KMS-11 (cell line): ENCODE results near the gene PRDM16.

Experiments used
- H2AFZ ChIP-seq: fragments of 200-600 bp; sonication (generic); 2 replicates; pipeline ENCODE4 v1.6.1; 2016; ENCODE audit warnings: antibody characterized with exemption, mixed run types, low read depth
- H3K27ac ChIP-seq: fragments of 200-600 bp; sonication (generic); 2 replicates; pipeline ENCODE4 v1.6.1; 2016; ENCODE audit warnings: mild to moderate bottlenecking, mixed run types
- H3K27me3 ChIP-seq: fragments of 200-600 bp; sonication (generic); 2 replicates; pipeline ENCODE4 v1.6.1; 2017; ENCODE audit warnings: mild to moderate bottlenecking, low read depth, mixed run types, moderate library complexity; ENCODE audit not compliant: insufficient read depth
- H3K36me3 ChIP-seq: fragments of 200-600 bp; sonication (generic); 2 replicates; pipeline ENCODE4 v1.6.1; 2017; ENCODE audit warnings: mild to moderate bottlenecking, mixed run types; ENCODE audit not compliant: insufficient read depth
- H3K4me1 ChIP-seq: fragments of 200-600 bp; sonication (generic); 2 replicates; pipeline ENCODE4 v1.6.1; 2016; ENCODE audit warnings: mild to moderate bottlenecking, low read depth, mixed run types; ENCODE audit not compliant: poor library complexity, severe bottlenecking
- H3K4me2 ChIP-seq: fragments of 200-600 bp; sonication (generic); 2 replicates; pipeline ENCODE4 v1.7.0; 2016; ENCODE audit warnings: mild to moderate bottlenecking, mixed run types
- H3K4me3 ChIP-seq: fragments of 200-600 bp; sonication (generic); IDR thresholded peaks from 2 replicates; pipeline ENCODE4 v1.6.1; 2017; ENCODE audit warnings: low read depth, low read length, mixed read lengths; ENCODE audit not compliant: insufficient read depth
- H3K79me2 ChIP-seq: fragments of 200-600 bp; sonication (generic); 2 replicates; pipeline ENCODE4 v1.6.1; 2016; ENCODE audit warnings: low read depth, mixed run types; ENCODE audit not compliant: insufficient read depth
- H3K9ac ChIP-seq: fragments of 200-600 bp; sonication (generic); 2 replicates; pipeline ENCODE4 v1.6.1; 2016; ENCODE audit warnings: mild to moderate bottlenecking, mixed run types
- H4K20me1 ChIP-seq: fragments of 200-600 bp; sonication (generic); 2 replicates; pipeline ENCODE4 v1.6.1; 2016; ENCODE audit warnings: mild to moderate bottlenecking, mixed run types; ENCODE audit not compliant: insufficient read depth
- TF ChIP-seq, protein P1 (sequence below): fragments of 200-600 bp; sonication (generic); conservative IDR thresholded peaks from 2 replicates; pipeline ENCODE4 v1.6.1; 2017; ENCODE audit warnings: low read depth, mild to moderate bottlenecking, antibody characterized with exemption, low read length, moderate library complexity, mixed read lengths

The PRDM16 gene

DNA sequence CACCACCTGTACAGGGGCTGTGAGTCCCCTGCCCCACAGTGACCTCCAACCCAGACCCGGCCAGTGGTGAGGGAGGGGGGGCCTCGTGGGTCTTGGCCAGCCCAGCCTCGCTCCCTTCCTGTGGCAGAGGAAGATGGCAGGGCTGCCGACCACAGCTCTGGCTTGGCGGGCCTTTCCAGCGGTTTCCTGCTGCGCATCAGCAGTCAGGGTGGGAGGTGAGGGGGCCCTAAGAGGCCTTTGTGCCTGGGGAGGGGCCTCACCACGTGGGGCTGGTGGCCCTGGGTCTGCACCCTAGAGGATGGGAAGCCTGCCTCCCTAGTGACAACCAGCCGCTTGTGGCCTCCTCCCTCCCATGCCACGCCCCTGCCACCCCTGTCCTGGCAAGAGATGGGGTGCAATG lies 312.9 kb downstream of the PRDM16 start:
- Histone ChIP-seq H3K27ac (no peak overlapping the region), H3K4me3 (no peak overlapping the region), H3K79me2 (no peaks in the 10 kb centered on the region), H3K36me3 (no peaks in the 10 kb centered on the region), H3K4me2 (no peak overlapping the region), H3K4me1 (no peaks in the 10 kb centered on the region), H3K27me3 (peaks cover 32% of the 10 kb centered on the region), H2AFZ (no peak overlapping the region), H4K20me1 (no peaks in the 10 kb centered on the region), H3K9ac (no peak overlapping the region)
- TF ChIP-seq, protein P1, sequence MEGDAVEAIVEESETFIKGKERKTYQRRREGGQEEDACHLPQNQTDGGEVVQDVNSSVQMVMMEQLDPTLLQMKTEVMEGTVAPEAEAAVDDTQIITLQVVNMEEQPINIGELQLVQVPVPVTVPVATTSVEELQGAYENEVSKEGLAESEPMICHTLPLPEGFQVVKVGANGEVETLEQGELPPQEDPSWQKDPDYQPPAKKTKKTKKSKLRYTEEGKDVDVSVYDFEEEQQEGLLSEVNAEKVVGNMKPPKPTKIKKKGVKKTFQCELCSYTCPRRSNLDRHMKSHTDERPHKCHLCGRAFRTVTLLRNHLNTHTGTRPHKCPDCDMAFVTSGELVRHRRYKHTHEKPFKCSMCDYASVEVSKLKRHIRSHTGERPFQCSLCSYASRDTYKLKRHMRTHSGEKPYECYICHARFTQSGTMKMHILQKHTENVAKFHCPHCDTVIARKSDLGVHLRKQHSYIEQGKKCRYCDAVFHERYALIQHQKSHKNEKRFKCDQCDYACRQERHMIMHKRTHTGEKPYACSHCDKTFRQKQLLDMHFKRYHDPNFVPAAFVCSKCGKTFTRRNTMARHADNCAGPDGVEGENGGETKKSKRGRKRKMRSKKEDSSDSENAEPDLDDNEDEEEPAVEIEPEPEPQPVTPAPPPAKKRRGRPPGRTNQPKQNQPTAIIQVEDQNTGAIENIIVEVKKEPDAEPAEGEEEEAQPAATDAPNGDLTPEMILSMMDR = no peak

DNA sequence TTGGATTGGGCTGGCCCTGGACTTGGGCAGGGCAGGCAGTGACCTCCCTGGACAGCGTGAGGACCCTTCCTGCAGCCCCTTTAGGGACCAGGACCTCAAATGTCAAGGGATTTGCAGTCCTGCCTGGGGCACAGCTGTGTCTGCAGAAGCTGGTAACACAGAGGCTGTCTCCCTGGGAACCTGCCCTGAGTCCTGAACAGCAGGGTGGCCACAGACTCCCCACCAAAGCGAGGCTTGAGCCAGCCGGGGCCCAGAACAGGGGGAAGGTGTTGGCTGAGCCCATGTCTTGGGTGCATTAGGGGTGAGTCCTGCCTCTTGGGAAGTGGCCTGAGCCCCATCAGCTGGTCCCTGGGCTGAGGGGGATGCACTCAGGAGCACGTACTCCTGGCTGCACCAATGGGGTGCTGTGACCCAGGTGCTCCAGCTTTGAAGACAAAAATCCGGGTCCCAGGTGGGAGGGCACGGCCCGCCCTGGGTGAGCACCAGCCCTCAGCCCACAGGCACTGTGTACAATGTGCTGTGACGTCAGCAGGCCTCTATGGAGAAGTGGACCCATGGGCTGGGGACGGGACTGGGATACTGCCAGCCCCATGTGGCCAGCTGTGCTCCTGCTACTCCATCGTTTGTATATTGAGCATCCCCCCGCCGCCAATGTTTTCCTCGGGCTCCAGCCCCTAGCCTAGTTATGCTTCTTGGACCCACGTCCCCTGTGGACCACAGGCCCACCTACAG lies 313.5 kb downstream of the PRDM16 start:
- H3K4me3 ChIP-seq = no peak overlapping the region
- no peaks in the 10 kb centered on the region for H3K4me1 ChIP-seq
- no peaks in the 10 kb centered on the region for H3K79me2 ChIP-seq
- TF ChIP-seq, protein P1 = no peak
- H3K27ac ChIP-seq = no peak overlapping the region
- no peak overlapping the region for H3K9ac ChIP-seq
- H3K36me3 ChIP-seq = no peaks in the 10 kb centered on the region
- peaks cover 34% of the 10 kb centered on the region for H3K27me3 ChIP-seq
- H3K4me2 ChIP-seq = no peak overlapping the region
- H2AFZ ChIP-seq = no peak overlapping the region
- no peaks in the 10 kb centered on the region for H4K20me1 ChIP-seq

DNA sequence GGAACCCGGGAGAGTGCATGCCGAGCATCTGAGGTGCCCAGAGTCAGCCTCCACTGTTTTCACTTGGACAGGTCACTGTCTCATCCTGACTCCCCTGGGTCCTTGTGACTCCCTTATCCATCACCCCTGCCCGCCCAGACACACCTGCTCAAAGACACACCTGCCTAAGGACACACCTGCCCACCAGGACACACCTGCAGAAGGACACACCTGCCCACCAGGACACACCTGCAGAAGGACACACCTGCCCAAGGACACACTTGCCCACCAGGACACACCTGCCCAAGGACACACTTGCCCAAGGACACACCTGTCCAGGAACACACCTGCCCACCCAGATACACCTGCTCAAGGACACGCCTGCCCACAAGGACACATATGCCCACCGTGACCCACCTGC lies 314.7 kb downstream of the PRDM16 start:
- H3K79me2 ChIP-seq = no peaks in the 10 kb centered on the region
- no peak overlapping the region for H3K27ac ChIP-seq
- no peaks in the 10 kb centered on the region for H3K4me1 ChIP-seq
- no peaks in the 10 kb centered on the region for H4K20me1 ChIP-seq
- no peak overlapping the region for H3K9ac ChIP-seq
- H3K36me3 ChIP-seq = no peaks in the 10 kb centered on the region
- peaks cover 41% of the 10 kb centered on the region for H3K27me3 ChIP-seq
- no peak overlapping the region for H2AFZ ChIP-seq
- no peak overlapping the region for H3K4me3 ChIP-seq
- TF ChIP-seq, protein P1 = no peak
- no peak overlapping the region for H3K4me2 ChIP-seq

DNA sequence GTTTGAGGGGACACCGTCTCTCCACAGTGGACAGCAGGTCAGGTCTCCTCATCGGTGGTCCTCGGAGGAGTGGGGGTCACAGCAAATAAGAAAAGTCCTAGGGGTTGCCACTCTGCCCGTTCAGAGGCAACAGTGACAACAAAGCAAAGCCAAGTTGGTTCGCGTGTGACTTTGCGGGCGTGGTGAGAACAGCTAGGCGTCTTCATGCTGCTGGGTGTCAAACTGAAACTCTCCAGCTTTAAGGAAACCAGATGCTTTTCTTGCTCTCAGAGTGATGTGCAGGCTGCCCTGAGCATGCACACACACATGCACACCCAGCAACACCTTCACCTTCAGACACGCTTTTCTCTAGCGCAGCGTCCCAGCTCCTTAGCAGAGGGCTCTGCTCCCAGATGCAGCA lies 315.4 kb downstream of the PRDM16 start:
- H3K79me2 ChIP-seq = no peaks in the 10 kb centered on the region
- no peak overlapping the region for H3K4me2 ChIP-seq
- H3K4me1 ChIP-seq = no peaks in the 10 kb centered on the region
- H4K20me1 ChIP-seq = no peaks in the 10 kb centered on the region
- H3K4me3 ChIP-seq = no peak overlapping the region
- H2AFZ ChIP-seq = no peak overlapping the region
- peaks cover 48% of the 10 kb centered on the region for H3K27me3 ChIP-seq
- H3K27ac ChIP-seq = no peak overlapping the region
- H3K36me3 ChIP-seq = no peaks in the 10 kb centered on the region
- TF ChIP-seq, protein P1 = no peak
- no peak overlapping the region for H3K9ac ChIP-seq
